Activated CD4-positive, alpha-beta T cell treated with anti-CD3 and anti-CD28 coated beads for 48 hours (primary cell): ENCODE results near the gene SH3RF3.

ENCODE experiments used
- DNase-seq: peaks from one replicate; pipeline ENCODE4 v3.0.0-alpha.2; 2020

SH3RF3 gene

DNA sequence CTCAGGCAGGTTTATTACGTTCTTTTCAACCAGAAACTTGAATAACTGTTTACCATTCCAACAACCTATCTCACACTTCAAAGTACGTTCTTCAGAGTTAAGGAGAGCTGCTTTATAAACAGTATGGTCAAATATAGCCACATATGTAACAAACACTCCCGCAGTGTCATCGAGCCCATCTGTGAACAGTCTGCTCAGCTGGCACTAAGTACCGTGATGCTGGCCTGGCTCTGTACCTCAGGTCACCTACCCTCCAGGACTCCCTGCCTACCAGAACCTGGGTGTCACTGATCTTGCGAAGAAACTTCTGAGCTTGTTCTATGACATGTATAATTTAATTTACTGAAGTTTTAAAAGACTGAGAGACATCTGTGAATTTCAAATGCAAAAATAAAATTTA is 413.4 kb downstream of the SH3RF3 start:
- DNase-seq, result no peak

DNA sequence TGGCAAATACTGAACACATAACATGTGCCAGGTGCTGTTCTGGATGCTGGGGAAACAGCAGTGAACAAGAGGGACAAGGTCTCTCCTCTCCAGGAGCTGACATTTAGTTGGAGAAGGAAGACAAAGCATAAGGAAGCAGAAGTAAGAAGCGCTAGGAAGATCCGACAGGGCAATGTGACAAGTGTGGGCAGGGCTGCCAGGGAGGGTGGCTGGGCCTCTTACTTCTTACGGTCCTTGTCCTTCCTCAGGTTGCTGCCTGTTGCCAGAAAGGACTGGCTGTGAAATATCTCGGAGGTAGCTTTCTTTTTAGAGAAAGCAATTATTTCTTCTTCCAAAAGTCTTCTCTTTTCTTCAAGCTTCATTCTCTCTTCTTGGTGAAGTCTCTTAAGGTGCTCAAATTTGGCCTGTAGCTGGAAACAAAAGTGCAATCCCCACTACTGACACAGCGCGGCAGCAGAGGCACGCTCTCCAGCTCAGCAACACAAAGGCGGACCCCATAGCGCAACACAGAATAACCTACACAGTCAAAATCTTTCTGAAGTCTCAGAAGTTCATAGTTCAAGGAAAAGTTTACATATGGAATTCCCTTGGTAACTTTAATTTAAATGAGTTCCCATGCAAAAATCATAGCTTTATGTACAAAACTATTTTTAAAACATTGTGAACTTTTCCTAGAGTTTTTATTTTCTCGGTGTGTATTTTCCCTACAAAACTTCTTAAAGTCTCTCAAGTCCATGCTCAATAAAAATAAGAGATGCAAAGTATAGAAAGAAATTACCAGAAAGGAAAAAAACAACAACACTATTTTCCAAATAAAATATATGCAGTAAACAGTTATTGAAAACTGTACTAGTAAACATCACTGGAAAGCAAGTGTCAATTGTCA is 417.1 kb downstream of the SH3RF3 start:
- DNase-seq, result peak; percentile 73

- DNase-seq, result no peak
Measured at GRCh38 chr2:109547280-109547679, 418.3 kb downstream of the SH3RF3 start.

GRCh38 chr2:109549016-109549590 is 420.1 kb downstream of the SH3RF3 start:
- DNase-seq, result no peak
